NCI-H2196 (cell line): ENCODE results near the gene MYPOP.

Experiments
- DNase-seq: peaks from one replicate; lab custom pipeline; 2025; ENCODE audit not compliant: unreplicated experiment; lab: John Stamatoyannopoulos, UW

The MYPOP gene

GRCh38 chr19:45865269-45865948, 37.0 kb downstream of the MYPOP start:
- DNase-seq = no peak

GRCh38 chr19:45864629-45865082, 37.8 kb downstream of the MYPOP start:
- DNase-seq = no peak

GRCh38 chr19:45863840-45864628, 38.4 kb downstream of the MYPOP start, which contains the start of gene FOXA3:
Gene FOXA3, plus strand, starts transcription at chr19:45864326. Its CDS starts 131 bp downstream, at chr19:45864457.
- peak; percentile 41 for DNase-seq

- DNase-seq = no peak
Measured at GRCh38 chr19:45863335-45863839, 39.0 kb downstream of the MYPOP start.

- DNase-seq = peak; percentile 98
Measured at GRCh38 chr19:45862564-45863334, 39.7 kb downstream of the MYPOP start, which contains the start of gene SYMPK. Gene SYMPK, minus strand, starts transcription at chr19:45863147. Its CDS starts 8,652 bp downstream, at chr19:45854495.

GRCh38 chr19:45862271-45862563, 40.2 kb downstream of the MYPOP start:
- DNase-seq = no peak

GRCh38 chr19:45860359-45861259, 41.8 kb downstream of the MYPOP start:
- no peak for DNase-seq

- DNase-seq = no peak
Measured at GRCh38 chr19:45854167-45854778, 48.1 kb downstream of the MYPOP start.

GRCh38 chr19:45852983-45853382, 49.4 kb downstream of the MYPOP start:
- peak; percentile 86 for DNase-seq

- DNase-seq = no peak
Measured at GRCh38 chr19:45852145-45852750, 50.2 kb downstream of the MYPOP start.

- no peak for DNase-seq
Measured at GRCh38 chr19:45848922-45849321, 53.5 kb downstream of the MYPOP start.

- no peak for DNase-seq
Measured at GRCh38 chr19:45847663-45848062, 54.8 kb downstream of the MYPOP start.

GRCh38 chr19:45842198-45842597, 60.2 kb downstream of the MYPOP start:
- DNase-seq = no peak
